GM12878 (cell line): Measurements from ENCODE around the gene TMEM175. TPM values are rescaled to one million over a fixed set of nuclear protein-coding genes. Genes with fewer than 3 reads are reported as not detected.

Experiments
- ATAC-seq: fragments of 200-7000 bp; cut with Tn5 transposase; 3 replicates; pipeline ENCODE4 v1.9.1; 2020; ENCODE audit warnings: mild to moderate bottlenecking, moderate library complexity
- BruUV-seq: library from RNA; stranded (reverse); fragments of 400-500 nt; replicated peaks from 2 replicates; lab custom pipeline; 2021; lab: Mats Ljungman, UMichigan
- CTCF ChIA-PET: fragments of 300-600 bp; sonication (Branson Sonifier 250); formaldehyde crosslinking; extraction: SDS; loops from one replicate; lab custom pipeline; 2021; ENCODE audit warnings: inconsistent platforms; lab: Yijun Ruan, JAX
- POLR2A ChIA-PET: fragments of 350-600 bp; formaldehyde crosslinking; extraction: SDS; loops from one replicate; lab custom pipeline; 2021; ENCODE audit warnings: inconsistent platforms; lab: Charles Lee
- RAD21 ChIA-PET: fragments of 300-600 bp; sonication (Branson Sonifier 250); formaldehyde crosslinking; loops from one replicate; lab custom pipeline; 2023; ENCODE audit warnings: antibody characterized with exemption; ENCODE audit not compliant: unreplicated experiment; lab: Charles Lee
- SMC1A ChIA-PET: fragments of 300-600 bp; sonication (Branson Sonifier 250); formaldehyde crosslinking; loops from one replicate; lab custom pipeline; 2023; ENCODE audit not compliant: unreplicated experiment, uncharacterized antibody; lab: Charles Lee
- DNase-seq: peaks from one replicate; pipeline ENCODE4 v3.0.0-alpha.2; 2011; ENCODE audit warnings: low read depth, low spot score
- FAIRE-seq: peaks from 3 replicates; lab custom pipeline; 2011; peaks lifted over from hg19 to GRCh38; lab: Jason Lieb, UNC
- H2AFZ ChIP-seq: 2 replicates; pipeline ENCODE4 v1.6.0; 2011; ENCODE audit warnings: low read depth, low read length, control low read depth; ENCODE audit not compliant: control insufficient read depth
- H3K27ac ChIP-seq: 2 replicates; pipeline ENCODE4 v1.5.1; 2011; ENCODE audit warnings: control low read depth; ENCODE audit not compliant: control insufficient read depth, insufficient read depth
- H3K27me3 ChIP-seq, 2 experiments: replicated peaks in 1 of 2; 2 replicates each; pipeline versions ENCODE4 v1.6.0 to v1.6.1; 2011; ENCODE audit warnings: low read length in 1 of 2; ENCODE audit not compliant: control insufficient read depth in 2 of 2, insufficient read depth in 2 of 2
- H3K36me3 ChIP-seq, 2 experiments: 2 replicates each; pipeline ENCODE4 v1.5.1; 2011; ENCODE audit warnings: low read length in 1 of 2; ENCODE audit not compliant: control insufficient read depth in 2 of 2, insufficient read depth in 2 of 2
- H3K4me1 ChIP-seq: 2 replicates; pipeline ENCODE4 v1.6.1; 2011; ENCODE audit warnings: mild to moderate bottlenecking, low read length, moderate library complexity, mixed read lengths; ENCODE audit not compliant: control insufficient read depth, insufficient read depth
- H3K4me2 ChIP-seq: 2 replicates; pipeline ENCODE4 v1.6.0; 2011; ENCODE audit warnings: control low read depth; ENCODE audit not compliant: control insufficient read depth, insufficient read depth
- H3K4me3 ChIP-seq: fragments of 200-600 bp; sonication (generic); 2 replicates; pipeline ENCODE4 v1.5.1; 2016
- H3K79me2 ChIP-seq: 2 replicates; pipeline ENCODE4 v1.6.0; 2011; ENCODE audit warnings: low read length; ENCODE audit not compliant: control insufficient read depth, insufficient read depth
- H3K9ac ChIP-seq: 2 replicates; pipeline ENCODE4 v1.8.0; 2011; ENCODE audit warnings: low read length, control low read depth, mixed read lengths; ENCODE audit not compliant: control insufficient read depth, insufficient read depth
- H3K9me3 ChIP-seq: replicated peaks from 3 replicates; pipeline ENCODE4 v1.5.1; 2011; ENCODE audit warnings: mild to moderate bottlenecking, low read length; ENCODE audit not compliant: control insufficient read depth, insufficient read depth
- H4K20me1 ChIP-seq: 2 replicates; pipeline ENCODE4 v1.6.0; 2011; ENCODE audit not compliant: control insufficient read depth, insufficient read depth
- ATF2 ChIP-seq: IDR thresholded peaks from 2 replicates; pipeline ENCODE4 v1.6.1; 2012; ENCODE audit warnings: low read length, inconsistent platforms
- EP300 ChIP-seq, 2 experiments: fragments of 150-350 bp in 1 of 2; IDR thresholded peaks; 2 replicates each; pipeline ENCODE4 v1.6.1; 2011 to 2012; ENCODE audit warnings: low read depth in 2 of 2, low read length in 2 of 2, borderline replicate concordance in 1 of 2, improper control_type of control experiment in 1 of 2, inconsistent platforms in 1 of 2; ENCODE audit not compliant: control insufficient read depth in 1 of 2
- ESRRA ChIP-seq: IDR thresholded peaks from 2 replicates; pipeline ENCODE4 v1.6.1; 2012; ENCODE audit warnings: mild to moderate bottlenecking, low read length, improper control_type of control experiment
- TCF3 ChIP-seq: IDR thresholded peaks from 2 replicates; pipeline ENCODE4 v1.6.1; 2012; ENCODE audit warnings: low read depth, mild to moderate bottlenecking, low read length, borderline replicate concordance; ENCODE audit not compliant: insufficient read depth
- ZNF384 ChIP-seq: IDR thresholded peaks from 2 replicates; pipeline ENCODE4 v1.6.1; 2012; ENCODE audit warnings: low read depth, mild to moderate bottlenecking, low read length, improper control_type of control experiment, borderline replicate concordance
- WGBS: methylation state at CpG from one replicate; pipeline ENCODE4 v1.1.6; 2016; ENCODE audit warnings: low lambda C conversion rate; ENCODE audit not compliant: insufficient replicate concordance, insufficient coverage; ENCODE audit errors: missing lambda C conversion rate; 5-methylcytosine and 5-hydroxymethylcytosine counted together
- in situ Hi-C: fragments of 300-500 bp; cut with MboI; formaldehyde crosslinking; loops from 9 replicates; pipeline ENCODE4 v1.14.3; 2018; ENCODE audit warnings: mixed read lengths
- intact Hi-C: fragments of 100-400 bp; cut with micrococcal nuclease; formaldehyde crosslinking; loops from one replicate; pipeline ENCODE4 v1.14.2; 2022; ENCODE audit not compliant: unreplicated experiment
- polyA plus RNA-seq, 11 experiments: library from polyadenylated mRNA; depleted of rRNA in 4 of 11; unstranded in 6 of 11; stranded (reverse) in 5 of 11; fragments of >200 nt; fragmentation: Nextera tagmentation in 4 of 11; fragmentation: Illumina TruSeq in 1 of 11; extraction: Ambion mirVana in 4 of 11; extraction: Trizol in 1 of 11; gene quantifications; 1 replicate in 1 of 11; 2 replicates in 10 of 11; pipeline versions ENCODE4 v1.2.1 to v1.2.3, GENCODE V29; 2011 to 2016; ENCODE audit warnings: inconsistent platforms in 2 of 11, missing spikeins in 2 of 11, low read depth in 1 of 11
- total RNA-seq, 4 experiments: library from RNA; depleted of rRNA in 3 of 4; stranded (reverse); fragments of >200 nt in 3 of 4; fragmentation: Illumina TruSeq in 1 of 4; extraction: Trizol in 1 of 4; gene quantifications; 2 replicates each; pipeline versions ENCODE4 v1.2.1 to v1.2.3, GENCODE V29; 2013 to 2021

Gene TMEM175
- total and polyA plus RNA-seq, 10 of the 15 experiments (the other 5 are each of a cell fraction or from before 2014, with no cell fraction given) = 0.11 to 39.5 (median 22.3) TPM

GRCh38 chr4:1000686-1001260, 68.5 kb downstream of the TMEM175 start (continued):
- no peak for TF ChIP-seq EP300 (IDR thresholded peaks at IDR 0.05; ENCODE audit: borderline replicate concordance in 1 of 2, control insufficient read depth in 1 of 2, low read depth in 2 of 2, low read length in 2 of 2)
- no peak for TF ChIP-seq ZNF384

- BruUV-seq = no TSS peak
- RAD21 ChIA-PET = no interaction called here
- H3K4me2 ChIP-seq = no peak overlapping the region
- no peak overlapping the region for H3K27ac ChIP-seq
- no peaks in the 10 kb centered on the region for H3K4me1 ChIP-seq
- H3K4me3 ChIP-seq = no peak overlapping the region
- no peak for ATAC-seq
- TF ChIP-seq ESRRA = no peak
- no peak for TF ChIP-seq ATF2
- no peak for TF ChIP-seq TCF3
- TF ChIP-seq, all 136 proteins: peak for 0
- H3K27me3 ChIP-seq = peaks cover 2 to 3% of the 10 kb centered on the region in 2 experiments
- in situ Hi-C loops (no loop called here), intact Hi-C loops (no loop called here)
- H4K20me1 ChIP-seq = no peaks in the 10 kb centered on the region
- ChIA-PET CTCF (no interaction called here), SMC1A (no interaction called here), POLR2A (no interaction called here)
- no peaks in the 10 kb centered on the region for H3K36me3 ChIP-seq
- DNase-seq (no peak), FAIRE-seq (no peak)
- H3K9me3 ChIP-seq = no peaks in the 10 kb centered on the region; the same call in 2 of the 3 replicates
- H2AFZ ChIP-seq = no peak overlapping the region
- H3K79me2 ChIP-seq = no peaks in the 10 kb centered on the region
- 83% methylated on average over 36 of the region's 48 CpGs for WGBS
- H3K9ac ChIP-seq = no peak overlapping the region
Measured at GRCh38 chr4:1001561-1002130, 69.4 kb downstream of the TMEM175 start.
